A673 (cell line): ENCODE data around the gene INPP5A. TPM values are rescaled to one million over a fixed set of nuclear protein-coding genes. Genes with fewer than 3 reads are reported as not detected.

Experiments used
- BruUV-seq: library from RNA; stranded (reverse); fragments of 400-500 nt; replicated peaks from 2 replicates; lab custom pipeline; 2021; lab: Mats Ljungman, UMichigan
- CTCF ChIA-PET: fragments of 300-600 bp; sonication (Branson Sonifier 250); formaldehyde crosslinking; loops from one replicate; lab custom pipeline; 2022; ENCODE audit warnings: antibody characterized with exemption; lab: Charles Lee
- POLR2A ChIA-PET: fragments of 300-600 bp; sonication (Branson Sonifier 250); formaldehyde crosslinking; loops from one replicate; lab custom pipeline; 2022; ENCODE audit warnings: antibody characterized with exemption; ENCODE audit not compliant: low non-redundant PET; lab: Charles Lee
- DNase-seq: peaks from one replicate; pipeline ENCODE4 v3.0.0-alpha.2; 2015; ENCODE audit warnings: low spot score
- H3K27ac ChIP-seq: fragments of 200-600 bp; sonication (generic); 2 replicates; pipeline ENCODE4 v1.5.1; 2016; ENCODE audit warnings: mixed run types, low read depth, mild to moderate bottlenecking, mixed read lengths, antibody characterized with exemption, low read length; ENCODE audit not compliant: poor library complexity, severe bottlenecking
- H3K27me3 ChIP-seq: fragments of 200-600 bp; sonication (generic); replicated peaks from 2 replicates; pipeline ENCODE4 v1.6.1; 2017; ENCODE audit warnings: mixed run types, low read depth, mild to moderate bottlenecking, mixed read lengths, antibody characterized with exemption, low read length; ENCODE audit not compliant: insufficient read depth, poor library complexity
- H3K36me3 ChIP-seq: fragments of 200-600 bp; sonication (generic); 2 replicates; pipeline ENCODE4 v1.6.1; 2016; ENCODE audit warnings: mixed run types, mild to moderate bottlenecking, mixed read lengths, antibody characterized with exemption, low read length; ENCODE audit not compliant: insufficient read depth, poor library complexity, severe bottlenecking
- H3K4me1 ChIP-seq: fragments of 200-600 bp; sonication (generic); 2 replicates; pipeline ENCODE4 v1.6.1; 2017; ENCODE audit warnings: mixed run types, mild to moderate bottlenecking, mixed read lengths, antibody characterized with exemption, low read length; ENCODE audit not compliant: insufficient read depth, poor library complexity, severe bottlenecking
- H3K4me3 ChIP-seq: fragments of 200-600 bp; sonication (generic); 2 replicates; pipeline ENCODE4 v1.5.1; 2016; ENCODE audit warnings: low read depth, mixed run types, mild to moderate bottlenecking, mixed read lengths, low read length; ENCODE audit not compliant: poor library complexity, severe bottlenecking
- H3K9me3 ChIP-seq: fragments of 200-600 bp; sonication (generic); 2 replicates; pipeline ENCODE4 v1.6.1; 2016; ENCODE audit warnings: mixed run types, low read depth, mild to moderate bottlenecking, mixed read lengths, antibody characterized with exemption, low read length; ENCODE audit not compliant: poor library complexity, severe bottlenecking
- CTCF ChIP-seq: fragments of 300-800, 200-600 bp; sonication (generic); conservative IDR thresholded peaks from 2 replicates; pipeline ENCODE4 v1.5.1; 2017; ENCODE audit warnings: low read depth, mild to moderate bottlenecking, antibody characterized with exemption, low read length, moderate library complexity, mixed read lengths
- EZH2 ChIP-seq: fragments of 200-600 bp; sonication (generic); IDR thresholded peaks from 2 replicates; pipeline ENCODE4 v1.6.1; 2017; ENCODE audit warnings: borderline replicate concordance, low read depth, mild to moderate bottlenecking, mixed read lengths, antibody characterized with exemption, low read length; ENCODE audit not compliant: poor library complexity, severe bottlenecking
- intact Hi-C: fragments of 100-400 bp; cut with micrococcal nuclease; formaldehyde crosslinking; loops from one replicate; pipeline ENCODE4 v1.10.0; 2022; ENCODE audit not compliant: unreplicated experiment
- total RNA-seq: library from RNA; stranded (reverse); gene quantifications from 2 replicates; pipeline ENCODE4 v1.2.3, GENCODE V29; 2021

The INPP5A gene
- total RNA-seq, 1 experiment from 2014 or later: 21.8 TPM

DNA sequence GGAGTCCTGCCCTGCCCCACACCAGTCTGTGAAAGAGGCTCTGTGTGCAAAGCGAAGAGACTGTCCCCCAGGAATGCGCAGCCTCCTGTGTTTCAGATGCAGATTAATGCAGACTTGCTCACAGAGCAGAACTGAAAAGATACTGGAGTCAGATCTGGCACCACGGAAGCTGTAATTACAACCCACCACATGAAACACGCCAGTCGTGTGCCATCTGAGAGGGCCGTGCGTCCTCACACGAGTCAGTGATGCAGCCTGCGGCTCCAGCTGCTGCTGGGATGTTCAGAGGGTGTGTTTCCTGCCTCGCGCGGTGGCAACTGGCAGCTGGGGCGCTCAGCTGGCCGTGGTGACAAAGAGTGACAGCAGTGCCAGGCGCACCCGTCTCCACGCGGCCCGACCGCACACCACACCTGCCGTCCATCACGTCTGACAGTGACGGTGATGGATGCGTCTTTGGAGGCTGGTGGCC, 198.4 kb downstream of the INPP5A start:
- no peaks in the 10 kb centered on the region for H3K4me1 ChIP-seq
- ChIA-PET POLR2A (no interaction called here), CTCF (no interaction called here)
- H3K27me3 ChIP-seq: no peaks in the 10 kb centered on the region
- intact Hi-C loops: no loop called here
- H3K36me3 ChIP-seq: no peaks in the 10 kb centered on the region
- no peak overlapping the region for H3K27ac ChIP-seq
- no peak overlapping the region for H3K4me3 ChIP-seq
- BruUV-seq: no TSS peak
- no peak for DNase-seq
- no peaks in the 10 kb centered on the region for H3K9me3 ChIP-seq
- TF ChIP-seq EZH2 (no peak), CTCF (no peak)

GRCh38 chr10:132737390-132738048, 199.9 kb downstream of the INPP5A start:
- DNase-seq: no peak
- ChIA-PET CTCF (no interaction called here), POLR2A (no interaction called here)

GRCh38 chr10:132738454-132739224, 201.1 kb downstream of the INPP5A start:
- Histone ChIP-seq H3K9me3 (no peaks in the 10 kb centered on the region), H3K4me3 (no peak overlapping the region), H3K36me3 (no peaks in the 10 kb centered on the region), H3K4me1 (no peaks in the 10 kb centered on the region), H3K27me3 (no peaks in the 10 kb centered on the region), H3K27ac (no peak overlapping the region)
- BruUV-seq: no TSS peak
- POLR2A ChIA-PET: no interaction called here
- CTCF ChIA-PET: no interaction called here
- no peak for TF ChIP-seq CTCF
- TF ChIP-seq EZH2: no peak
- DNase-seq: no peak
- intact Hi-C loops: no loop called here

More at GRCh38 chr10:132737390-132738048, 199.9 kb downstream of the INPP5A start:
- H3K27ac ChIP-seq: no peak overlapping the region
- H3K4me3 ChIP-seq: no peak overlapping the region
- TF ChIP-seq EZH2 (no peak), CTCF (no peak)
- intact Hi-C loops: no loop called here
- no peaks in the 10 kb centered on the region for H3K4me1 ChIP-seq
- no peaks in the 10 kb centered on the region for H3K36me3 ChIP-seq
- H3K9me3 ChIP-seq: no peaks in the 10 kb centered on the region
- H3K27me3 ChIP-seq: no peaks in the 10 kb centered on the region
- no TSS peak for BruUV-seq
